Fibroblast of gingiva (primary cell): Measurements from ENCODE around the gene ANKS3.

ENCODE experiments used
- DNase-seq: peaks from one replicate; pipeline ENCODE4 v3.0.0-alpha.2; 2011; ENCODE audit warnings: low read depth

Gene ANKS3

GRCh38 chr16:4646773-4647643, 87.1 kb downstream of the ANKS3 start:
- no peak for DNase-seq
